GM12878 (cell line): ENCODE results near the gene MISFA. TPM values are rescaled to one million over a fixed set of nuclear protein-coding genes. Genes with fewer than 3 reads are reported as not detected.

ENCODE experiments used
- ATF7 ChIP-seq: fragments of 450-650 bp; IDR thresholded peaks from 2 replicates; pipeline ENCODE4 v1.6.1; 2016; ENCODE audit warnings: low read depth, mild to moderate bottlenecking
- BHLHE40 ChIP-seq, 2 experiments: fragments of 450-650 bp in 1 of 2; IDR thresholded peaks; 2 replicates each; pipeline ENCODE4 v1.6.1; 2011 to 2017; ENCODE audit warnings: low read depth in 2 of 2, borderline replicate concordance in 1 of 2, improper control_type of control experiment in 1 of 2, low read length in 1 of 2, mild to moderate bottlenecking in 1 of 2
- CBFB ChIP-seq: IDR thresholded peaks from 2 replicates; pipeline ENCODE4 v1.6.1; 2016; ENCODE audit warnings: antibody characterized with exemption, low read depth
- CHD1 ChIP-seq: IDR thresholded peaks from 2 replicates; pipeline ENCODE4 v1.6.1; 2012; ENCODE audit warnings: low read depth, low read length, improper control_type of control experiment
- CREM ChIP-seq: IDR thresholded peaks from 2 replicates; pipeline ENCODE4 v1.6.1; 2014; ENCODE audit warnings: antibody characterized with exemption, low read depth
- EED ChIP-seq: sonication (generic); IDR thresholded peaks from 2 replicates; pipeline ENCODE4 v1.6.1; 2016; ENCODE audit warnings: antibody characterized with exemption, low read depth
- EP300 ChIP-seq, 2 experiments: fragments of 150-350 bp in 1 of 2; IDR thresholded peaks; 2 replicates each; pipeline ENCODE4 v1.6.1; 2011 to 2012; ENCODE audit warnings: low read depth in 2 of 2, low read length in 2 of 2, borderline replicate concordance in 1 of 2, improper control_type of control experiment in 1 of 2, inconsistent platforms in 1 of 2; ENCODE audit not compliant: control insufficient read depth in 1 of 2
- PAX5 ChIP-seq: IDR thresholded peaks from 2 replicates; pipeline ENCODE4 v1.6.1; 2011; ENCODE audit warnings: low read depth, low read length, borderline replicate concordance
- POLR2AphosphoS2 ChIP-seq: IDR thresholded peaks from 2 replicates; pipeline ENCODE4 v1.6.1; 2011; ENCODE audit warnings: low read depth, mild to moderate bottlenecking, low read length, improper control_type of control experiment, moderate library complexity
- RUNX3 ChIP-seq: IDR thresholded peaks from 2 replicates; pipeline ENCODE4 v1.6.1; 2012; ENCODE audit warnings: low read length, inconsistent platforms
- SMAD5 ChIP-seq: IDR thresholded peaks from 2 replicates; pipeline ENCODE4 v1.6.1; 2016; ENCODE audit warnings: antibody characterized with exemption, low read depth
- SRF ChIP-seq, 2 experiments: IDR thresholded peaks; 2 replicates each; pipeline ENCODE4 v1.6.1; 2011; ENCODE audit warnings: low read depth in 2 of 2, low read length in 2 of 2, mild to moderate bottlenecking in 1 of 2, moderate library complexity in 1 of 2
- TAF1 ChIP-seq: IDR thresholded peaks from 2 replicates; pipeline ENCODE4 v1.6.1; 2011; ENCODE audit warnings: mild to moderate bottlenecking, low read depth, low read length, borderline replicate concordance
- TBL1XR1 ChIP-seq: IDR thresholded peaks from 2 replicates; pipeline ENCODE4 v1.6.1; 2012; ENCODE audit warnings: low read depth, low read length, improper control_type of control experiment
- TCF12 ChIP-seq: IDR thresholded peaks from 2 replicates; pipeline ENCODE4 v1.6.1; 2011; ENCODE audit warnings: low read depth, mild to moderate bottlenecking, low read length
- ZNF207 ChIP-seq: fragments of 450-650 bp; IDR thresholded peaks from 2 replicates; pipeline ENCODE4 v1.6.1; 2014; ENCODE audit warnings: antibody characterized with exemption, mild to moderate bottlenecking, borderline replicate concordance
- ZNF274 ChIP-seq: IDR thresholded peaks from one replicate; pipeline ENCODE4 v1.8.0; 2011; ENCODE audit not compliant: insufficient read length, insufficient read depth
- ZNF384 ChIP-seq: IDR thresholded peaks from 2 replicates; pipeline ENCODE4 v1.6.1; 2012; ENCODE audit warnings: low read depth, mild to moderate bottlenecking, low read length, improper control_type of control experiment, borderline replicate concordance
- polyA plus RNA-seq, 11 experiments: library from polyadenylated mRNA; depleted of rRNA in 4 of 11; unstranded in 6 of 11; stranded (reverse) in 5 of 11; fragments of >200 nt; fragmentation: Nextera tagmentation in 4 of 11; fragmentation: Illumina TruSeq in 1 of 11; extraction: Ambion mirVana in 4 of 11; extraction: Trizol in 1 of 11; gene quantifications; 1 replicate in 1 of 11; 2 replicates in 10 of 11; pipeline versions ENCODE4 v1.2.1 to v1.2.3, GENCODE V29; 2011 to 2016; ENCODE audit warnings: inconsistent platforms in 2 of 11, missing spikeins in 2 of 11, low read depth in 1 of 11
- total RNA-seq, 4 experiments: library from RNA; depleted of rRNA in 3 of 4; stranded (reverse); fragments of >200 nt in 3 of 4; fragmentation: Illumina TruSeq in 1 of 4; extraction: Trizol in 1 of 4; gene quantifications; 2 replicates each; pipeline versions ENCODE4 v1.2.1 to v1.2.3, GENCODE V29; 2013 to 2021
- TF ChIP-seq, protein P1 (sequence below), 3 experiments: IDR thresholded peaks in 2 of 3; conservative IDR thresholded peaks in 1 of 3; 2 replicates each; pipeline ENCODE4 v1.5.1; 2011; ENCODE audit warnings: low read depth in 3 of 3, low read length in 3 of 3, mild to moderate bottlenecking in 3 of 3, control low read depth in 2 of 3, moderate library complexity in 2 of 3, inconsistent platforms in 1 of 3, mixed read lengths in 1 of 3; ENCODE audit not compliant: control insufficient read depth in 2 of 3, insufficient read depth in 1 of 3; ENCODE audit errors: extremely low read depth in 1 of 3
- TF ChIP-seq, protein P2 (sequence below): IDR thresholded peaks from 2 replicates; pipeline ENCODE4 v1.6.1; 2012; ENCODE audit warnings: low read depth, low read length, improper control_type of control experiment
- TF ChIP-seq, protein P3 (sequence below): IDR thresholded peaks from 2 replicates; pipeline ENCODE4 v1.6.1; 2011; ENCODE audit warnings: low read depth, mild to moderate bottlenecking, low read length, moderate library complexity, borderline replicate concordance; ENCODE audit errors: extremely low read depth
- TF ChIP-seq, protein P4 (sequence below): fragments of 450-650 bp; IDR thresholded peaks from 2 replicates; pipeline ENCODE4 v1.6.1; 2017; ENCODE audit warnings: antibody characterized with exemption, mild to moderate bottlenecking, moderate library complexity

Gene MISFA
- total and polyA plus RNA-seq, 10 of the 15 experiments (the other 5 are each of a cell fraction or from before 2014, with no cell fraction given): 0.88 to 4.6 (median 2.3) TPM; not detected in 1

DNA sequence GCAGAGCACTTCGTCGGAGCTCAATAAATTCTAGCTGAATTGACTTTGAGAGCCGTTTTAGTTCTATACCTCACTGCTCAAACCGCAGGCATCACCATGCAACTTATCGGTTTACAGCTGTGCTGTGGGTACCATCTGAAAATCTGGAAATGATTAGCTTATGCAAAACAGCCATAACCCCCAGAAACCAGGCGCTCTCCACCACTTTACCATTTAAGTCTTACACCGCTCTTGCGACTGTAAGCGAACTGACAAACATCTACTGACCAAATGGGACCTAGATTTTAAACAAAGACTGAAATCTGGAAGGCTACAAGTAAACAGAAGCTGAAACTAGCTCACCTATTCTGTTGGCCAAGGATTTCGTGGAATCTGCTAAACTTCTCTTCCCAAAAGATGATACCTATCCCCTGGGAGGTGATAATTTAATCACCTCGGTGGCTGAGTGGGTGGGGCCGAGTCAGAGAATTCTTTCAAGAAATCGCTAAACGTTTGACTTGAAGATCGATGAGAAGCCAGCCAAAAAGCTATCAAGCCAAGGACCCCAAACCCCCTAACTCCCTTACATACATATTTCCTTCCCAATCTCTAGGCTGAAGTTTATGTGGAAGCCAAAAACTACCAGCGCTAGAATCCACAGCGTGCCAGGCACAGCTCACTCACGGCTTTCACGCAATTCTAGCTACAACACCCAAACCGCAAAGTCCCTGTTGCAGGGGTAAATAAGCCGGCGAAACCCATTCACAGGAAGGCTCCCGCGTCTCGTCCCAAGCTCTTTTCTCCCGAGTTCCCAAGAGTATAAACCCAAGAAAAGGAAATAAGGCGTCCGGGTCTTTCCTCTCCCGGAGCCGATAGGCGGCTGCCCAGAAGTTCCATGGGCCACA lies 33.9 kb downstream of the MISFA start (continued):
- TF ChIP-seq, protein P1, sequence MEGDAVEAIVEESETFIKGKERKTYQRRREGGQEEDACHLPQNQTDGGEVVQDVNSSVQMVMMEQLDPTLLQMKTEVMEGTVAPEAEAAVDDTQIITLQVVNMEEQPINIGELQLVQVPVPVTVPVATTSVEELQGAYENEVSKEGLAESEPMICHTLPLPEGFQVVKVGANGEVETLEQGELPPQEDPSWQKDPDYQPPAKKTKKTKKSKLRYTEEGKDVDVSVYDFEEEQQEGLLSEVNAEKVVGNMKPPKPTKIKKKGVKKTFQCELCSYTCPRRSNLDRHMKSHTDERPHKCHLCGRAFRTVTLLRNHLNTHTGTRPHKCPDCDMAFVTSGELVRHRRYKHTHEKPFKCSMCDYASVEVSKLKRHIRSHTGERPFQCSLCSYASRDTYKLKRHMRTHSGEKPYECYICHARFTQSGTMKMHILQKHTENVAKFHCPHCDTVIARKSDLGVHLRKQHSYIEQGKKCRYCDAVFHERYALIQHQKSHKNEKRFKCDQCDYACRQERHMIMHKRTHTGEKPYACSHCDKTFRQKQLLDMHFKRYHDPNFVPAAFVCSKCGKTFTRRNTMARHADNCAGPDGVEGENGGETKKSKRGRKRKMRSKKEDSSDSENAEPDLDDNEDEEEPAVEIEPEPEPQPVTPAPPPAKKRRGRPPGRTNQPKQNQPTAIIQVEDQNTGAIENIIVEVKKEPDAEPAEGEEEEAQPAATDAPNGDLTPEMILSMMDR (IDR thresholded peaks at IDR 0.05 in 2 of 3, conservative IDR thresholded peaks at IDR 0.05 in 1 of 3; ENCODE audit: control insufficient read depth in 2 of 3, extremely low read depth in 1 of 3, insufficient read depth in 1 of 3, low read depth in 3 of 3, low read length in 3 of 3): no peak
- TF ChIP-seq BHLHE40 (IDR thresholded peaks at IDR 0.05; ENCODE audit: borderline replicate concordance in 1 of 2, low read depth in 2 of 2, low read length in 1 of 2) (peak in 1 of 2 experiments; percentile 36; a peak in 1 of 4 replicates), TAF1 (no peak; the same call in 1 of the 2 replicates), ATF7 (no peak), EED (peak; percentile 28; the same call in 1 of the 2 replicates), PAX5 (peak; percentile 71; the same call in 1 of the 2 replicates), CHD1 (no peak), TCF12 (peak; percentile 70; the same call in 1 of the 2 replicates), CREM (peak; percentile 16; the same call in 1 of the 2 replicates), TBL1XR1 (0 out of 2 replicates have a peak, but pooled peaks have one; percentile 38), RUNX3 (peak; percentile 96), EP300 (IDR thresholded peaks at IDR 0.05; ENCODE audit: borderline replicate concordance in 1 of 2, control insufficient read depth in 1 of 2, low read depth in 2 of 2, low read length in 2 of 2) (peak in 1 of 2 experiments; percentile 57; a peak in 2 of 4 replicates), POLR2AphosphoS2 (no peak; the same call in 1 of the 2 replicates), SMAD5 (no peak), ZNF384 (no peak), ZNF207 (no peak; the same call in 1 of the 2 replicates), ZNF274 (no peak), CBFB (peak; percentile 85), SRF (IDR thresholded peaks at IDR 0.05; ENCODE audit: low read depth in 2 of 2, low read length in 2 of 2) (no peak)
- TF ChIP-seq, protein P2, sequence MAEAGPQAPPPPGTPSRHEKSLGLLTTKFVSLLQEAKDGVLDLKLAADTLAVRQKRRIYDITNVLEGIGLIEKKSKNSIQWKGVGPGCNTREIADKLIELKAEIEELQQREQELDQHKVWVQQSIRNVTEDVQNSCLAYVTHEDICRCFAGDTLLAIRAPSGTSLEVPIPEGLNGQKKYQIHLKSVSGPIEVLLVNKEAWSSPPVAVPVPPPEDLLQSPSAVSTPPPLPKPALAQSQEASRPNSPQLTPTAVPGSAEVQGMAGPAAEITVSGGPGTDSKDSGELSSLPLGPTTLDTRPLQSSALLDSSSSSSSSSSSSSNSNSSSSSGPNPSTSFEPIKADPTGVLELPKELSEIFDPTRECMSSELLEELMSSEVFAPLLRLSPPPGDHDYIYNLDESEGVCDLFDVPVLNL: no peak
- TF ChIP-seq, protein P3, sequence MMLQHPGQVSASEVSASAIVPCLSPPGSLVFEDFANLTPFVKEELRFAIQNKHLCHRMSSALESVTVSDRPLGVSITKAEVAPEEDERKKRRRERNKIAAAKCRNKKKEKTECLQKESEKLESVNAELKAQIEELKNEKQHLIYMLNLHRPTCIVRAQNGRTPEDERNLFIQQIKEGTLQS: no peak
- TF ChIP-seq, protein P4, sequence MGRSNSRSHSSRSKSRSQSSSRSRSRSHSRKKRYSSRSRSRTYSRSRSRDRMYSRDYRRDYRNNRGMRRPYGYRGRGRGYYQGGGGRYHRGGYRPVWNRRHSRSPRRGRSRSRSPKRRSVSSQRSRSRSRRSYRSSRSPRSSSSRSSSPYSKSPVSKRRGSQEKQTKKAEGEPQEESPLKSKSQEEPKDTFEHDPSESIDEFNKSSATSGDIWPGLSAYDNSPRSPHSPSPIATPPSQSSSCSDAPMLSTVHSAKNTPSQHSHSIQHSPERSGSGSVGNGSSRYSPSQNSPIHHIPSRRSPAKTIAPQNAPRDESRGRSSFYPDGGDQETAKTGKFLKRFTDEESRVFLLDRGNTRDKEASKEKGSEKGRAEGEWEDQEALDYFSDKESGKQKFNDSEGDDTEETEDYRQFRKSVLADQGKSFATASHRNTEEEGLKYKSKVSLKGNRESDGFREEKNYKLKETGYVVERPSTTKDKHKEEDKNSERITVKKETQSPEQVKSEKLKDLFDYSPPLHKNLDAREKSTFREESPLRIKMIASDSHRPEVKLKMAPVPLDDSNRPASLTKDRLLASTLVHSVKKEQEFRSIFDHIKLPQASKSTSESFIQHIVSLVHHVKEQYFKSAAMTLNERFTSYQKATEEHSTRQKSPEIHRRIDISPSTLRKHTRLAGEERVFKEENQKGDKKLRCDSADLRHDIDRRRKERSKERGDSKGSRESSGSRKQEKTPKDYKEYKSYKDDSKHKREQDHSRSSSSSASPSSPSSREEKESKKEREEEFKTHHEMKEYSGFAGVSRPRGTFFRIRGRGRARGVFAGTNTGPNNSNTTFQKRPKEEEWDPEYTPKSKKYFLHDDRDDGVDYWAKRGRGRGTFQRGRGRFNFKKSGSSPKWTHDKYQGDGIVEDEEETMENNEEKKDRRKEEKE: no peak
